Activated B cell treated with CpG ODN at 0.5 μM for 24 hours (primary cell): ENCODE data around the gene ZP1. TPM values are rescaled to one million over a fixed set of nuclear protein-coding genes. Genes with fewer than 3 reads are reported as not detected.
A peak's percentile ranks its signal among the peaks of the same experiment; 100 is the strongest.
"Not testable (repeated sequence)": the region's sequence is repeated elsewhere in the genome, so short reads cannot be mapped to it uniquely, and the experiment has no call there.

ENCODE experiments used
- ATAC-seq: fragments of 200-7000 bp; cut with Tn5 transposase; one replicate; pipeline ENCODE4 v1.10.0; 2021; ENCODE audit warnings: low read depth, mild to moderate bottlenecking, moderate library complexity
- CTCF ChIA-PET: fragments of 350-600 bp; sonication (Branson Sonifier 250); formaldehyde crosslinking; loops from one replicate; lab custom pipeline; 2021; ENCODE audit warnings: antibody characterized with exemption; lab: Charles Lee
- POLR2A ChIA-PET: fragments of 350-600 bp; sonication (Branson Sonifier 250); formaldehyde crosslinking; loops from one replicate; lab custom pipeline; 2021; ENCODE audit warnings: antibody characterized with exemption; lab: Charles Lee
- DNase-seq: peaks from one replicate; pipeline ENCODE4 v3.0.0; 2022
- H3K27ac Mint-ChIP-seq: one replicate; pipeline ENCODE4 v1.8.0; 2020; ENCODE audit warnings: mixed read lengths
- H3K27me3 Mint-ChIP-seq: one replicate; pipeline ENCODE4 v1.8.0; 2021; ENCODE audit warnings: mixed read lengths
- H3K36me3 Mint-ChIP-seq: one replicate; pipeline ENCODE4 v1.8.0; 2021; ENCODE audit warnings: low read depth, mixed read lengths
- H3K4me1 Mint-ChIP-seq: one replicate; pipeline ENCODE4 v1.8.0; 2021; ENCODE audit warnings: mixed read lengths
- H3K4me3 Mint-ChIP-seq: one replicate; pipeline ENCODE4 v1.8.0; 2020; ENCODE audit warnings: mild to moderate bottlenecking, mixed read lengths
- H3K9me3 Mint-ChIP-seq: one replicate; pipeline ENCODE4 v1.8.0; 2020; ENCODE audit warnings: mixed read lengths
- intact Hi-C: fragments of 100-400 bp; cut with micrococcal nuclease; formaldehyde crosslinking; loops from one replicate; pipeline ENCODE4 v1.15.1; 2024
- total RNA-seq: library from RNA; stranded (reverse); gene quantifications from 2 replicates; pipeline ENCODE4 v1.2.3, GENCODE V29; 2022
- TF ChIP-seq, protein P1 (sequence below): fragments of 200-600 bp; IDR thresholded peaks from one replicate; pipeline ENCODE4 v1.8.0; 2022; ENCODE audit warnings: antibody characterized with exemption, mild to moderate bottlenecking

The ZP1 gene
- total RNA-seq, 1 donor from 2014 or later: not detected

DNA sequence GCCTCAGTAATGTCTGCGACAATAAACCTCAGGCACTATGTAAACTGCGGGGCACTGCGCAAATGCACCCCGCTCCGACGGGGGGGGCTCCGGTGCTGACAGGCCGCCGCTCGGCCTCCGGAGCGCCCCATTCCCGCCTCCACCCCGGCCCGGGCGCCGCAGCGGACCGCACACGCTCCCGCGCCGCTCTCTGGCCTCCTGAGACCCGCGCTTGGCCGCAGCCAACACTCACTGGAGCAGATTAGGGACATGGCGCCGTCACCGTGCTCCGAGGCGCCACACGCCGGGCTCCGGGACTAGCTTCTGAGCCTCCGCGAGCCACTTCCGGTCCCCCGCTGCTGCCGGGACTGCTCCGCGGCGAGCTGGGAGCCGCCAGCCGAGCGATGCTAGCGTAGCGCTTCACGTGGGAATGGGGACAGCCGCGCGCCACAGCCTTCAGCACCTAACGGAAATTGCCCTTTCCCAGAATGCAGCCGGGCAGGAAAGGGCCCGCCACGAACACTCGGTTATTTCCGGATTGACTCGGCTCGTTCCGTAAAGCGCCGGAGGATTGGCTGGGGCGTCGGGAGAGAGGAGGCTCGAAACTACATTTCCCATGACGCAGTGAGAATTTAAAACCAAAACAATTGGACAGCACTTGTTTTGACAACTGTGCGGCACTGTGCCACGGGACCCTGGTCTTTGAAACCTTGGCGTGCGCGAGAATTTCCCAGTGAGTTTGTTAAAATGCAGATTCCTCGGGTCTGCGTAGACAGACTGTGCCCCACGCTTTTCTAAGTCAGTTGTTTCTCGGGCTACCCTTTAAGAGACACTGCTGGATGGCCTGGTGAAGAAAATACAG is 39.0 kb downstream of the ZP1 start, which contains the start of gene PRPF19:
Gene PRPF19, minus strand, starts transcription at position 454 of the 841 bp plus-strand sequence. Its CDS starts 203 bp downstream, at position 251.
- intact Hi-C loops: loop anchor here (1.0 to 2.0 kb wide), 3 partner anchors 9 to 255 kb away; partner anchors contain the start of gene VPS37C
- Mint-ChIP-seq H3K27ac (peak within 1 kb of the TSS; percentile 97), H3K4me1 (peaks cover 74% of the 10 kb centered on the region), H3K27me3 (no peaks in the 10 kb centered on the region), H3K4me3 (peak within 1 kb of the TSS; percentile 91), H3K36me3 (peaks cover 40% of the 10 kb centered on the region), H3K9me3 (peaks cover 3% of the 10 kb centered on the region)
- ChIA-PET POLR2A (interaction anchor here (0.6 to 4.6 kb wide), 8 partner anchors 7 to 273 kb away, joined by 3 to 31 read pairs (median 4); partner anchors contain the start of genes CD6, SLC15A3 and TMEM109), CTCF (interaction anchor here (2.0 kb wide), 1 partner anchor 9 kb away, joined by 7 read pairs; no protein-coding TSS in a partner anchor)
- peak; percentile 96 for DNase-seq
- TF ChIP-seq, protein P1, sequence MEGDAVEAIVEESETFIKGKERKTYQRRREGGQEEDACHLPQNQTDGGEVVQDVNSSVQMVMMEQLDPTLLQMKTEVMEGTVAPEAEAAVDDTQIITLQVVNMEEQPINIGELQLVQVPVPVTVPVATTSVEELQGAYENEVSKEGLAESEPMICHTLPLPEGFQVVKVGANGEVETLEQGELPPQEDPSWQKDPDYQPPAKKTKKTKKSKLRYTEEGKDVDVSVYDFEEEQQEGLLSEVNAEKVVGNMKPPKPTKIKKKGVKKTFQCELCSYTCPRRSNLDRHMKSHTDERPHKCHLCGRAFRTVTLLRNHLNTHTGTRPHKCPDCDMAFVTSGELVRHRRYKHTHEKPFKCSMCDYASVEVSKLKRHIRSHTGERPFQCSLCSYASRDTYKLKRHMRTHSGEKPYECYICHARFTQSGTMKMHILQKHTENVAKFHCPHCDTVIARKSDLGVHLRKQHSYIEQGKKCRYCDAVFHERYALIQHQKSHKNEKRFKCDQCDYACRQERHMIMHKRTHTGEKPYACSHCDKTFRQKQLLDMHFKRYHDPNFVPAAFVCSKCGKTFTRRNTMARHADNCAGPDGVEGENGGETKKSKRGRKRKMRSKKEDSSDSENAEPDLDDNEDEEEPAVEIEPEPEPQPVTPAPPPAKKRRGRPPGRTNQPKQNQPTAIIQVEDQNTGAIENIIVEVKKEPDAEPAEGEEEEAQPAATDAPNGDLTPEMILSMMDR: no peak
- peak; percentile 84 for ATAC-seq

DNA sequence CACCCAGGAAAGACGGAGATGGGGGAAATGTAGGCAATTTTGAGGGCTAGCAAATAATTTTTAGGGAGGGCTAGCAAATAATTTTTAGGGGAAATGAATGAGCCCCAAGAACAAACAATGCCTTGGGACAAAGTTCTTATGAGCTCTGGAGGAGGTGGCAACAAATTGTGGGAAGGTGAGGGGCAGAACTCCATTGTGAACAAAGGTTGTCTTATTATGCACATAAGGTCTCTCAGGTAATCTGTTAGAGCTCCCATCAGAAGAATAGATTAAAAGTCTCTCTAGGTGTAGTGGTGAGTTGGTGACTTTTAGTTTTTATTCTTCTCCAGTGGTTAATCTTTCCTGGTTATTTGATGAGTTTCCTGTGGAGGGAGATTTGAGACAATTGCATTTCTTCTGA is 41.5 kb downstream of the ZP1 start:
- Mint-ChIP-seq H3K4me1 (peaks cover 93% of the 10 kb centered on the region), H3K27me3 (no peaks in the 10 kb centered on the region), H3K27ac (peak overlapping the region; percentile 95), H3K4me3 (no peak overlapping the region), H3K36me3 (peaks cover 17% of the 10 kb centered on the region), H3K9me3 (peaks cover 3% of the 10 kb centered on the region)
- no peak for ATAC-seq
- no peak for DNase-seq
- TF ChIP-seq, protein P1: no peak
- CTCF ChIA-PET: no interaction called here
- POLR2A ChIA-PET: interaction anchor here (1.6 kb wide), 1 partner anchor 43 kb away, joined by 5 read pairs; the partner anchor contains the start of gene SLC15A3
- intact Hi-C loops: no loop called here

DNA sequence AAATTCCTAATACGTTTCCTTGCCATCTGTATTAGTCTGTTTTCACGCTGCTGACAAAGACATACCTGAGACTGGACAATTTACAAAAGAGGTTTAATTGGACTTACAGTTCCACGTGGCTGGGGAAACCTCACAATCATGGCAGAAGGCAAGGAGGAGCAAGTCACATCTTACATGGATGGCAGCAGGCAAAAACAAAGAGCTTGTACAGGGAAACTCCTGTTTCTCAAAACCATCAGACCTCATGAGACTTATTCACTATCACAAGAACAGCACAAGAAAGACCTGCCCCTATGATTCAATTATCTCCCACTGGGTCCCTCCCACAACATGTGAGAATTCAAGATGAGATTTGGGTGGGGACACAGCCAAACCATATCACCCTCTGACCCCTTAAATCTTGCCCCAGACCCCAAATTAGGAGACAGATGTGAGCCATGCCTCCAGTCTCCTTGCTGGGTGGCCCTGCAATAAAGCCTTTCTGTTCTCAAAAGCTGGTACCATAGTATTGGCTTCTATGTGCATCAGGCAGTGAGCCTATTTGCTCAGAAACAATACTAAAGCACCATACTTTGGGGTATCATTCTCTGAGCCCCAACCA is 42.4 kb downstream of the ZP1 start:
- DNase-seq, H3K27me3 Mint-ChIP-seq, H3K9me3 Mint-ChIP-seq, CTCF ChIA-PET: not testable (repeated sequence)
- Mint-ChIP-seq H3K4me1 (peaks cover 86% of the 10 kb centered on the region), H3K4me3 (peak overlapping the region; percentile 66), H3K27ac (peak overlapping the region; percentile 95), H3K36me3 (peaks cover 16% of the 10 kb centered on the region)
- peak; percentile 0 for ATAC-seq
- intact Hi-C loops: loop anchor here (2.0 to 5.0 kb wide), 3 partner anchors 453 to 1643 kb away; partner anchors contain the start of genes CPSF7 and TMEM138
- POLR2A ChIA-PET: interaction anchor here (1.0 to 1.6 kb wide), 4 partner anchors 22 to 146 kb away, joined by 3 to 5 read pairs (median 4); partner anchors contain the start of gene SLC15A3

- TF ChIP-seq, protein P1: no peak
- H3K4me3 Mint-ChIP-seq: peak overlapping the region; percentile 66
- H3K4me1 Mint-ChIP-seq: peaks cover 86% of the 10 kb centered on the region
- ATAC-seq (peak; percentile 38), DNase-seq (peak; percentile 53)
- ChIA-PET POLR2A (interaction anchor here (1.0 to 1.6 kb wide), 5 partner anchors 21 to 147 kb away, joined by 3 to 5 read pairs (median 3); partner anchors contain the start of gene SLC15A3), CTCF (no interaction called here)
- intact Hi-C loops: loop anchor here (2.0 to 5.0 kb wide), 3 partner anchors 453 to 1642 kb away; partner anchors contain the start of genes CPSF7 and TMEM138
- peaks cover 3% of the 10 kb centered on the region for H3K9me3 Mint-ChIP-seq
- H3K27me3 Mint-ChIP-seq: no peaks in the 10 kb centered on the region
- peaks cover 17% of the 10 kb centered on the region for H3K36me3 Mint-ChIP-seq
- H3K27ac Mint-ChIP-seq: peak overlapping the region; percentile 95
These were observed 42.9 kb downstream of the ZP1 start for GRCh38 chr11:60910281-60910687.

DNA sequence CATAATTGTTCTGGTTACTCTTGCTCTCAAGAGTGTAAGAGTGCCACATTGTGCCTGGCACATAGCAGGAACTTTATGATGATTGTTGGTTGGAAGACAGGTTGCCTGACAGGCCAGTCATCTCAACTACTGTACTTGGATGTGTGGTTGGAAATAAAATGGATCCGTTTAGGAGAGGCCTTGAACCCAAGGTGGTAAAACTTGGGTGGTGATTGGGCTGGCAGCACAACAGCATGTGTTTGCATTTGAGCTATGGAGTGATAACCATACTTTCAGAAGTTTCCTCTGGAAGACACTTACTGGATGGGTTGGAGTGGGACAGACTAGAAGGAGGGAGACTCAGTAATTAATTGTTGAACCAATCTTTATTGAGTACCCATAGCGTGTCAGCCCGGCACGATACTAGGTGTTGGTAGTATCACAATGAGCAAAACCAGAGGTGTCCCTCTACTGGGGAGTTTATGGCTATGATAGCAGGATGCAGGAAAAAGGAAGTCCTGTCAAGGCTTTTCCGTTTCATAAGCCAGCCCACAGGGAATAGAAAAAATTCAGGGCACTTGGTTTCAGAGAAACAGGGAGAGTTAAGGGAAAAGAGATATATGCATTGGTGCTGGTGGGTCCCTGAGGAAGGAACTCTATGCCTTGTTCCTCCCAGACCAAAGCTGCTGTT is 43.5 kb downstream of the ZP1 start:
- ATAC-seq (no peak), DNase-seq (no peak)
- intact Hi-C loops: loop anchor here (2.0 to 5.0 kb wide), 3 partner anchors 452 to 1641 kb away; partner anchors contain the start of genes CPSF7 and TMEM138
- Mint-ChIP-seq H3K4me3 (peak overlapping the region; percentile 22), H3K27ac (peak overlapping the region; percentile 95), H3K4me1 (peaks cover 86% of the 10 kb centered on the region), H3K27me3 (no peaks in the 10 kb centered on the region), H3K9me3 (peaks cover 3% of the 10 kb centered on the region), H3K36me3 (peaks cover 19% of the 10 kb centered on the region)
- ChIA-PET POLR2A (interaction anchor here (0.9 to 9.3 kb wide), 4 partner anchors 21 to 160 kb away, joined by 3 to 191 read pairs (median 5); no protein-coding TSS in a partner anchor), CTCF (interaction anchor here (1.8 kb wide), 1 partner anchor 9 kb away, joined by 7 read pairs; no protein-coding TSS in a partner anchor)
- TF ChIP-seq, protein P1: no peak
